Fibroblast of pulmonary artery (primary cell): Measurements from ENCODE around the gene CTDP1.

Experiments
- DNase-seq: peaks from one replicate; pipeline ENCODE4 v3.0.0-alpha.2; 2010; ENCODE audit warnings: low read depth
- H3K4me3 ChIP-seq: replicated peaks from 2 replicates; pipeline ENCODE4 v1.5.1; 2011; ENCODE audit warnings: low read depth, mild to moderate bottlenecking, control low read depth, low read length, moderate library complexity
- CTCF ChIP-seq: IDR thresholded peaks from 2 replicates; pipeline ENCODE4 v1.5.1; 2011; ENCODE audit warnings: mild to moderate bottlenecking, control low read depth, low read length, inconsistent platforms; ENCODE audit errors: missing control alignments

Gene CTDP1

GRCh38 chr18:79645291-79645983 lies 34.2 kb upstream of the CTDP1 start:
- peak; percentile 31 for DNase-seq
- H3K4me3 ChIP-seq: no peak overlapping the region
- no peak for TF ChIP-seq CTCF

GRCh38 chr18:79647307-79647706 lies 32.3 kb upstream of the CTDP1 start:
- no peak for DNase-seq
- no peak for TF ChIP-seq CTCF
- H3K4me3 ChIP-seq: no peak overlapping the region

DNA sequence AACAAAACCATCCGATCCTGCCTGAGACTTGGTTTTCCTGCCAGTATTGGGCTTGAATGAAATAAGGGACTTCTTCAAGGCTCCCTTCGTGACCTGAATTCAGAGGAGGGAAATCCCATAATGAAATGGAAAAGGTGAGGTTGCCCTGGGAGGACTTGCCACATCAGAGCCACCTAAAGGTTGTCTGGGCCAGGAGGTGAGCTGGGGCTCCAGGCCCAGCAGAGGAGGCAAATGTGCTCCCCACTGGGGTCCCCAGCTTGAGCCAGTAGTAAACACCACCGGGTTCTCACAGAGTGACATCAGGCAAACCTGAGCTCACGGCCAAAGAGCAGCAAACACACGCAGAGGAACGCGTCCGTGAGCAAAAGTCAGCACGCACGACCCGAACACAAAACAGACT lies 28.6 kb upstream of the CTDP1 start:
- H3K4me3 ChIP-seq: no peak overlapping the region
- DNase-seq: no peak
- no peak for TF ChIP-seq CTCF

- no peak for DNase-seq
- no peak for TF ChIP-seq CTCF
- no peak overlapping the region for H3K4me3 ChIP-seq
These were observed 22.1 kb upstream of the CTDP1 start for GRCh38 chr18:79657342-79657996.

DNA sequence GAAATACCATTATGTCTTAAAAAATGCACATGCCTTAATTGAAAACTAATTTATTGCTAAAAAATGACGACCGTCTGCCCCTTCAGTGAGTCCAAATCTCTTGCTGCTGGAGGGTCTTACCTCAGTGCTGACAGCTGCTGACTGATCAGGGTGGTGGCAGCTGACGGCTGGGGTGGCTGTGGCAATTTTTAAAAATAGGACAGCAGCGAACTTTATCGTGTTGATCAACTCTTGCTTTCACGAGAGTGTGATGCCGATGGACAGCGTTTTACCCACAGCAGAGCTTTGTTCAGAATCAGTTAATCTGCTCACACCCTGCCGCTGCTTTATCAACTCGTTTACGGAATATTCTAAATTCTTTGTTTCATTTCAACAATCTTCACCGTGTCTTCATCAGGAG lies 21.2 kb upstream of the CTDP1 start:
- TF ChIP-seq CTCF: no peak
- H3K4me3 ChIP-seq: no peak overlapping the region
- DNase-seq: no peak

DNA sequence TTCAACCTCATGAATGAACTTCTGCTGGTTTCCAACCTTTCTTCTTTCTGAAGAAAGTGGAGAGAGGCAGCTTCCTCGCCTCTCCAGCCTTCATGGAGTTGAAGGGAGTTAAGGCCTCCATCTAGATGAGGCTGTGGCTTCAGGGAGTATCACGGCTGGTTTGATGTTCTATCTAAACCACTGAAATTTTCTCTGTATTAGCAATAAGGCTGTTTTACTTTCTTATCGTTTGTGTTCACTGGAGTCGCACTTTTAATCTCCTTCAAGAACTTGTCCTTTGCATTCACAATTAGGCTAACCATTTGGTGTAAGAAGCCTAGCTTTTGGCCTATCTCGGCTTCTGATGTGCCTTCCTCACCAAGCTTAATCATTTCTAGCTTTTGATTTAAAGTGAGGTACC lies 19.9 kb upstream of the CTDP1 start:
- DNase-seq: no peak
- no peak overlapping the region for H3K4me3 ChIP-seq
- TF ChIP-seq CTCF: no peak

GRCh38 chr18:79662034-79662433 lies 17.6 kb upstream of the CTDP1 start:
- DNase-seq: no peak
- no peak overlapping the region for H3K4me3 ChIP-seq
- no peak for TF ChIP-seq CTCF
